GM10248 (cell line): ENCODE measurements around the gene GNB1.

ENCODE experiments used
- CTCF ChIA-PET: fragments of 300-600 bp; sonication (Branson Sonifier 250); formaldehyde crosslinking; extraction: SDS; loops from one replicate; lab custom pipeline; 2021; ENCODE audit warnings: antibody characterized with exemption; lab: Yijun Ruan, JAX
- POLR2A ChIA-PET: fragments of 350-650 bp; sonication (Branson Sonifier 250); formaldehyde crosslinking; extraction: SDS; loops from one replicate; lab custom pipeline; 2020; ENCODE audit warnings: antibody characterized with exemption; lab: Yijun Ruan, JAX
- DNase-seq: peaks from one replicate; pipeline ENCODE4 v3.0.0; 2012; ENCODE audit errors: extremely low spot score
- CTCF ChIP-seq: IDR thresholded peaks from 2 replicates; pipeline ENCODE4 v1.5.1; 2012; ENCODE audit warnings: mild to moderate bottlenecking, low read depth; ENCODE audit errors: extremely low read depth, missing control alignments, control extremely low read depth

Gene GNB1

DNA sequence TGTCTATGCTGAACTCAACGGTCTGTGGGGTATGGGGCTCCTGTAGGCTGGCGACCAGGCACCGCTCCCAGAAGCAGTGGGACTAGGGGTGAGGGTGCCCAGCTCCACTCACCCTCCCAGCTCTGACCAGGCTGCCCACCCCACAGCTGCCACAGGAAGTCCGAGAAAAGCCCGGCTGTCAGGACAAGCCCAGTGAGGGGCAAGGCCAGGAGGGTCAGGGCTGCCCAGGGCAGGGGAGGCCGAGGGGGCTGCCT lies 31.7 kb upstream of the GNB1 start:
- ChIA-PET POLR2A (no interaction called here), CTCF (no interaction called here)
- no peak for TF ChIP-seq CTCF
- no peak for DNase-seq

DNA sequence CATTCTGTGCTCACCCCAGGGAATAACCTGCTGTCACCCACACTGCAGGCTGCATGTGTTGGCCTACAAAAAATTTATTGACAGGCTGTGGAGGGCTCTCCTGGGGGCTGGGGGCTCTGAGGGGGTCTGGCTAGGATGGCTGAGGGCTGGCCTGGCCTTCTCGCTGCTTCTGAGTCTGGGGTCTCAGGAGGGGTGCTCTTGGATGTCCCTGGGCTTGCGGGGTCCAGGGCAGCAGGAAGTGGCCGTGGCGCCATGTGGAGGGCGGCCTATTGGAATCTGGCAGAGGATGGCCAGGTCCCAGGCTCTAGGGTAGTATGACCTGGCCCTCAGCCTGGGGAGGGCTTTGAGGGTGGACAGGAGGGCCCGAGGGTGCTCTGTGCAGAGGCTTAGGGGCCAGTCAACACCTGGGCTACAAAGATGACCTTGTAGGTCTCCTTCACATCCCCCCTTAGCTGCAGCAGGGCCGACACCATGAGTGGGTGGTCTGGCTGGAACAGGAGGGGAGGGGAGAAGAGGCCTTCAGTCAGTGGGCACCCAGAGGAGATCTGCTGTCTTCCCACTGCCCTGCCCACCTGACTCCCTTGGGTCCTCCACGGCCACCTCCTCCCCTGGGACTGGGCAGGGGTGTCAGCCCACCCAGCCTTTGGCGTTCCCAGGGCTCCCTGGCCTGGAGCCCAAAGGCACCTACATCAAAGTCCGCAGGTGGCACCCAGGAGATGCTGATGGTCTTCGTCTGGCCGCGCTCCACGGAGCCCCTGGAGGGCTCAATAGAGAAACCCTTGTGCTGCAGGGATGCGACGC lies 31.2 kb upstream of the GNB1 start:
- no peak for TF ChIP-seq CTCF
- no peak for DNase-seq
- CTCF ChIA-PET, result no interaction called here
- POLR2A ChIA-PET, result no interaction called here

GRCh38 chr1:1921459-1921862 lies 30.6 kb upstream of the GNB1 start:
- POLR2A ChIA-PET, result no interaction called here
- DNase-seq, result no peak
- no peak for TF ChIP-seq CTCF
- CTCF ChIA-PET, result no interaction called here

GRCh38 chr1:1920608-1921458 lies 29.9 kb upstream of the GNB1 start:
- TF ChIP-seq CTCF, result no peak
- no peak for DNase-seq
- ChIA-PET POLR2A (no interaction called here), CTCF (interaction anchor here (1.6 kb wide), 1 partner anchor 15 kb away, joined by 3 read pairs; no protein-coding TSS in a partner anchor)

GRCh38 chr1:1920057-1920607 lies 29.2 kb upstream of the GNB1 start:
- TF ChIP-seq CTCF, result no peak
- POLR2A ChIA-PET, result no interaction called here
- DNase-seq, result no peak
- CTCF ChIA-PET, result interaction anchor here (1.6 kb wide), 1 partner anchor 14 kb away, joined by 3 read pairs; no protein-coding TSS in a partner anchor

DNA sequence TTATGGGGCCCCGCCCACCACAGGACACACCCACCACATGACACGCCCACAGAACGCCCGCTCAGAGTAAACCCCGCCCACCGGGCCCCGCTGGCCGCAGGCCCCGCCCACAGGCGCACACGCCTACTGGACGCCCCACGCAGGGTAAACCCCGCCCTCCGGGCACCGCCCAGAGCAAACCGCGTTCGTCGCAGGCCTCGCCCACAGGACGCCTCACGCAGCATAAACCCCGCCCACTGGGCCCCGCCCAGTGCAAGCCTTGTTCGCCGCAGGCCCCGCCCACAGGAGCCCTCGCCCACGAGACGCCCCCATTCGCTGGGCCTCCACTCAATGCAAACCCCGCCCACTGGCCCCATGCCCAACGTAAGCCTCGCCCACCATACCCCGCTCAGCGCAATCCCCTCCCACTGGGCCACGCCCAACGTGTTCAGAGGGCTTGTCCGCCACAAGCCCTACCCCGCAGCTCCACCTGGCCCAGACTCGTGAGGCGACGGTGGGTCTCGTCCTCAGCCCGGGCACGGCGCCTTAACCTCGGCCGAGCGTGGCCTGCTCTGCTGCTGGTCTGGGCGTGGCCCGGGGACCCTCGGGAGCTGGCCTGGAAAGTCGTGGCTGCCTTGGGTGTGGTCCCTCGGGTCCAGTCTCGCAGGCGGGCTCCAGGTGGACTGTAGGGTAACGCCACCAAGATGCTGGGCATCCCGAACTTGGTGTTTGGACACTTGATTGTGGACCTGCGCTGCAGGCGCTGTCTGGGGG lies 28.6 kb upstream of the GNB1 start:
- CTCF ChIA-PET, result interaction anchor here (1.6 kb wide), 1 partner anchor 14 kb away, joined by 3 read pairs; no protein-coding TSS in a partner anchor
- TF ChIP-seq CTCF, result no peak
- POLR2A ChIA-PET, result no interaction called here
- peak; percentile 100 for DNase-seq
